COLO668 (cell line): ENCODE measurements around the gene GCSH.
A peak's percentile ranks its signal among the peaks of the same experiment; 100 is the strongest.

Experiments
- DNase-seq: peaks from one replicate; lab custom pipeline; 2025; ENCODE audit not compliant: unreplicated experiment; lab: John Stamatoyannopoulos, UW

The GCSH gene

GRCh38 chr16:81105946-81106345 lies 9.8 kb upstream of the GCSH start:
- no peak for DNase-seq

- DNase-seq = no peak
Measured at GRCh38 chr16:81101702-81102101, 5.5 kb upstream of the GCSH start.

GRCh38 chr16:81099958-81100357 lies 3.8 kb upstream of the GCSH start:
- DNase-seq = no peak

- DNase-seq = no peak
Measured at GRCh38 chr16:81097230-81097629, 1.0 kb upstream of the GCSH start.

GRCh38 chr16:81096715-81097208 lies 567 bp upstream of the GCSH start:
- DNase-seq = no peak

GRCh38 chr16:81095653-81095952 lies 592 bp downstream of the GCSH start:
- no peak for DNase-seq

- no peak for DNase-seq
Measured at GRCh38 chr16:81094771-81095251, 1.4 kb downstream of the GCSH start.

GRCh38 chr16:81088836-81089235 lies 7.4 kb downstream of the GCSH start:
- DNase-seq = no peak

GRCh38 chr16:81081014-81081413 lies 15.2 kb downstream of the GCSH start:
- no peak for DNase-seq

- DNase-seq = no peak
Measured at GRCh38 chr16:81080233-81080632, 16.0 kb downstream of the GCSH start.

GRCh38 chr16:81077076-81077940 lies 18.9 kb downstream of the GCSH start, which contains the start of gene C16orf46:
Gene C16orf46 (minus strand): TSS chr16:81077238. CDS start chr16:81063955, 13,283 bp downstream.
- DNase-seq = peak; percentile 95

- peak; percentile 92 for DNase-seq
Measured at GRCh38 chr16:81076566-81077075, 19.6 kb downstream of the GCSH start.

GRCh38 chr16:81073560-81074330 lies 22.4 kb downstream of the GCSH start:
- DNase-seq = no peak

GRCh38 chr16:81071805-81072204 lies 24.4 kb downstream of the GCSH start:
- no peak for DNase-seq

GRCh38 chr16:81070979-81071378 lies 25.2 kb downstream of the GCSH start:
- DNase-seq = no peak

- no peak for DNase-seq
Measured at GRCh38 chr16:81069063-81069462, 27.1 kb downstream of the GCSH start.

GRCh38 chr16:81067166-81067565 lies 29.0 kb downstream of the GCSH start:
- DNase-seq = no peak

GRCh38 chr16:81066681-81067080 lies 29.5 kb downstream of the GCSH start:
- DNase-seq = no peak

GRCh38 chr16:81061871-81062608 lies 34.2 kb downstream of the GCSH start:
- no peak for DNase-seq

- DNase-seq = no peak
Measured at GRCh38 chr16:81061307-81061640, 34.9 kb downstream of the GCSH start.
